SW 1271 (cell line): ENCODE results near the gene CPT2.

Experiments used
- DNase-seq, 2 experiments: peaks; one replicate each; lab custom pipeline; 2025; lab: John Stamatoyannopoulos, UW

Gene CPT2

DNA sequence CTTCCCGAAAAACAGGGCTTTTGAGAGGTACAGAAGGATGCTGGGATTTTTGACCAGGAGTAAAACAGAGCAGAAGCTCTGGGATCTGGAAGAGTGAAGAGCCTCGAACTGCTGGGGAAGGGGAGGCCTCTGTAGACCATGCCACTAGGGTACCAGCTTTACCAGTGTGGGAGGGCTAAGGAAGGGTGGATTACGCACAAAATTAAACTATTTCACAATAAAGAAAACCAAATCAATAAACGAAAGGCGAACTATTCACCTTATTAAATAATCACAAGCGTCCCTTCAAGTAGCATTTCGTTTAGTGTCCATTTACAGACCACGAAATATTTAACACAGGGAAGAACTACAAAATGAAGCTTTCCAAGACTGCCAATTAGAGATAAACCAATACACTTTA, 23.1 kb downstream of the CPT2 start:
- no peak for DNase-seq

DNA sequence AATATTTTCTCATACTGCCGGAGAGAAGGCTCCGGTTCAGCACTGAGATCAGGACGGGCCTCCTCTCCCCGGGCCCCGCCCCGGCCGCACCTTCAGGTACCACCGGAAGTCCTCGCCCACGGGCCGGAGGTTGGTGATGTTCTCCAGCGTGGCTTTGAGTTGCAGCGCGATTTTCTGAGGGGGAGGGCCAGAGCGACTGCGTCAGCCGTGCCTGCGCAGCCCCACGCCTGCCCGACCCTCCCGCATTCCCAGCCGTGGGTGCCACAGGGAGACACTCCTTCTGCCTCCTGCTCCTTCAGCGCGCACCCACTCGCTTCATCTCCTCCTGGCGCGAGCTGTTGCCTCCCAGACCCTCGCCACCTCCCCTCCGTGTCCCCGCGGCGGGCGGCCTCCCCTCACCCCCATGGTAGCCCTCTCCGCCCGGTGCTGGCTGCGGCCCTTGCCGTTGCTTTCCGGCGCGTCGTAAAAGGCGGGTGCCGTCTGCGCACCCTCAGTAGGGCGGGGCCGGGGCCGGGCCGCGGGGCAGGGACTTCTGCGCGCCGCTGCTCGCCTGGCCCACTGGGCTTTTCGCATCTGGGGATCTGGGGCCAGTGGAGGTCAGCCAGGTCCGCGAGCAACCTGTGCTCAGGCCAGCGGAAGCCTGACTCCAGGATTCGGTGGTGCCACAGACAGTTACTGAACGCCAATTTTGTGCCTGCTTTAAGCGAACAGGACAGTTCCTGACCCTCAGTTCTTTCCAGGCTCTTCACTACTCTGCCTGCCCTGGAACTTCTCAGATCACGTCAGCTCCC, 23.7 kb downstream of the CPT2 start, which contains the start of gene CZIB:
Gene CZIB (minus strand): TSS at position 464 of the 791 bp plus-strand sequence. CDS start 59 bp downstream, at position 405.
- peak; percentile 45 to 81 for DNase-seq

GRCh38 chr1:53220962-53221286, 24.3 kb downstream of the CPT2 start:
- DNase-seq = no peak

GRCh38 chr1:53237638-53238037, 41.0 kb downstream of the CPT2 start:
- no peak for DNase-seq

GRCh38 chr1:53238197-53239155, 41.9 kb downstream of the CPT2 start, which contains the start of gene MAGOH:
TSS of gene MAGOH (minus strand) at chr1:53238518. CDS start at chr1:53238448, 70 bp downstream.
- peak; percentile 84 to 90 for DNase-seq

- no peak for DNase-seq
Measured at GRCh38 chr1:53241828-53242227, 45.2 kb downstream of the CPT2 start.

GRCh38 chr1:53242381-53242780, 45.8 kb downstream of the CPT2 start:
- DNase-seq = no peak

DNA sequence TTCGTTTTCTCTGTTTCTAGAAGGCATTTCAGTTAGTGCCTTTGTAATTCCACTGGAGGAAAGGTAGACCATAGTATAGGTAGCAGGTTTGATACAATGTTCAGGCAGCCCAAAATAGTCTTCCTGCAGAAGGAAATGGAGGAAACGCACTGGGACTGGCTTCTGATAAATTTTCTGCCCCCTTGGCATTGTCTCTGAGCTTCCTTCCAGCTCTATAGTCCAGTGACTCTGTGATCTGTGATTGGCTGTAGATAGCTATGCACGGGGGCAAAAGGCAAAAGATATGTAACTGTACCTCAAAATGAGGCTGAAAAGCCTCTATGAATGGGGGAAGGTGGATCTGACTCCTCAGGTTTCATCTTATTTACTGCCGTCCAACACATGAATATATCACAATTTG, 47.5 kb downstream of the CPT2 start:
- DNase-seq = no peak

- DNase-seq = no peak
Measured at GRCh38 chr1:53246261-53247134, 49.9 kb downstream of the CPT2 start.

DNA sequence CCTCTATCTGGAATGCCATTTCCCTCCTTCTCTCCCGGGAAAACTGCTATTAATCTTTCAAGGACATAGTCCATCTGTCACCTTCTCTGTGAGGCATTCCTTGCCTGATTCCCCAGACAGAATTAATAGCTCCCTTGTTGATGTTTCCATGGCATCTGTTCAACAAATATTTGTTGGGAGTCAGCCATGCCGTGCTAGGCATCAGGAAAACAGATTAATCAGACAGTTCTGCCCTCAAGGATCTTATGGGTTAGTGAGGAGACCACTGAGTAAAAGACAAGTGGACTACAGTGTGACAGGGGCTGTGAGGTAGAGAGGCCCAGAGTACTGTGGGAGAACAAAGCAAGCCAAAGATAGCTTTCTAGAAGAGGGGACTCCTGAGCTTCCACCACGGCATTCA, 53.1 kb downstream of the CPT2 start:
- DNase-seq = no peak

GRCh38 chr1:53250325-53250724, 53.7 kb downstream of the CPT2 start:
- DNase-seq = no peak

DNA sequence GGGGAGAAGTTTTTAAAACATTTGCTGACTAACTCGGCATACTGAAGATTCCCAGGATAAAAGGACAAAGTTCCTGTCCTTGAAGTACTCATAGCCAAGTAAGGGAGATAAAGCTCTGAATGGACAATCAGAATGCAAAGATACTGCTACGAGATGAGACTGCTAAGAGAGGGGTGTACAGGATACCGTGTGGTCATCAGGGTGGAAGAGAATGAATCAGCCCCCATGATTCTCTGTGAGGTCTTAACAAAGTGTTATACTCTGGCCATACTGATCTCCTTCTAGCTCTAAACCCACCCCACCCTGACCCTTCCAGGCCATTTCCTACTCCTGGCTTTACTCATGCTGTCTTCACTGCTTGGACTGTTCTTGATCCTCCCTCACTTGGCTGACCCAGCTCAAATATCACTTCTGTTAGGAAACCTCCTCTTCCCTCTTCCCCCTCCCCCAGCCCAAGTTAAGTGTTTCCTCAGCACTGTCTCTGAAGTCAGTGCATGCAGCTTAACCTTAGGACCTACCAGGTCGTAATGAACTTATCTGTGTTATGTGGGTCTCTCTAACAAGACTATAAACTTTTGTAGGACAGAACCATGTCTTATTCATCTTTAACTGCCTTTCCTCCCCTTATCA, 57.5 kb downstream of the CPT2 start:
- no peak for DNase-seq

GRCh38 chr1:53255031-53255430, 58.4 kb downstream of the CPT2 start:
- DNase-seq = no peak

DNA sequence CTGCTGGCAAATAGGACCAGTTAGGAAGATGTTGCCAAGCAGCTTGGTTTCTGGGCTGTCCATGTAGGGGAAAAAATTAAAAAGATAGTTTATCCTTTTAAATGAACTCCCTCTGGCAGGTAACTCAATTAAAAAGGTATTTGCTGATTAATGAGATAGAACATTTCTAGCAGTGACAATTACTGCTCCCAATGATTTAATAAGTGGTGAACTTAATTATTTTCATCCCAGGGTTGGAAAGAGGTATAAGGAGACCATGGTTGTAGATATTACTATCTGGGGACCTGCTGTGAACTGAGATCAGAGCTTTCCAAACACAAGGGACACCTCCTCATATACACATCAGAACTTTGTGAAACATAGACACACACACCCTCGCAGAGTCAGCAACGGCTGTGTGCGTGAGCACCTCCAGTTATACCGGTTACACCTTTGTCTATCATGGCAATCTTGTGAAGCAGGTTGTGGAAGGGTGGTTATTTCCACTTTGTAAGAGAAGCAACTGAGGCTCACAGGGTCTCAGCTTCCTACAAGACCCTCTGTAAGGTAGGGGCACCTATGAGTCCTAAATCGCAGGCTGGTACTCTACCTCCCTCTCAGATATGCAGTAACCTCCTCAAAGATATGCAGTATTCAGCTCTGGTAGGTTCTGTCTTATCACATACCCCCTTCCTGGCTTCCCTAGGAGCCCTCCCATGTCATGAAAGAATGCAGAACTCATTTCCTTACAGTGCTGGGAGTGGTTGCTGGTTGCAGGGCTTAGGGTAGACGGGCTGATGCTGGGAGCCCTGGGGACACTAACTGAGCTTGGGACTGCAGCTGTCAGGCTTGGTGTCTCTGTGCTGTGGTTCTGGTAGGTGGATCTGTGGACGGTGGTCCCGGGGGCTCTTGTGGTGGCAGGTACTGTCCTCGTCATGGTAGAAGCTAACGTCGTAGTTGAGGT, 60.2 kb downstream of the CPT2 start:
- no peak for DNase-seq

DNA sequence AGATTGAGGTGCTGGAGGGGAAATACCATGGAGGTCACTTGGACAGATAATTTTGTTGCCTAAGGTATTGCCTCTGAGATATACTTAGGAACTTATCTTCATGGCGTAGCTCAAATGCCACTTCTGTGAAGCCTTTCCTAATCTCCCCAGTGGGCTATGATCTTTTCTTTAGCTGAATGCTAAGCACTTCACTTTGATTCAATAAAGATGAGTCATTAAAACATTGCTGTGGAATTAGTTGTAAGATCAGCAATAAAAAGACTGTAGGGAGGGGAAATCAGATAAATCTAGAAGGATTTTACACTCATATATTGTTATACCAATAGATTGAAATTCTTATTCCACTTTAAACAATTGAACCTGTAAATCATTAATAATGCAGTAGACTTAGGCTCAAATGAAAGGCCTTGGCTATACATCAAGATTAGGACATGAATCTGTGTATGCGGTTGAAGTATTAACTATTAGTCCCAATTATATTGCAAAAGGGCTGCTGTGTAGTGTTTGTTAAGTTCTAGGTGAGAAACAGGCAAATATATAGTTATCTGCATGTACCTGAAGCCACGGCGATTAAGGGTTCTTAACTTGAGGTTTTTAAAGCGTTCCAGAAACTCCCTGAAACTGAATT, 60.9 kb downstream of the CPT2 start:
- no peak for DNase-seq

- DNase-seq = no peak
Measured at GRCh38 chr1:53258216-53258615, 61.6 kb downstream of the CPT2 start.

GRCh38 chr1:53259932-53260331, 63.3 kb downstream of the CPT2 start:
- no peak for DNase-seq

- no peak for DNase-seq
Measured at GRCh38 chr1:53260631-53261247, 64.1 kb downstream of the CPT2 start.

GRCh38 chr1:53262000-53262399, 65.4 kb downstream of the CPT2 start:
- DNase-seq = no peak
